Ishikawa (cell line): ENCODE results near the gene KRT33B.

Source experiments
- EP300 ChIP-seq: IDR thresholded peaks from 2 replicates; pipeline ENCODE4 v1.6.1; 2012; ENCODE audit warnings: borderline replicate concordance
- RAD21 ChIP-seq: IDR thresholded peaks from 2 replicates; pipeline ENCODE4 v1.6.1; 2012; ENCODE audit warnings: low read depth
- TAF1 ChIP-seq: IDR thresholded peaks from 2 replicates; pipeline ENCODE4 v1.6.1; 2012; ENCODE audit warnings: low read depth, mild to moderate bottlenecking
- TCF12 ChIP-seq: IDR thresholded peaks from 2 replicates; pipeline ENCODE4 v1.6.1; 2012; ENCODE audit warnings: low read depth
- YY1 ChIP-seq: IDR thresholded peaks from 2 replicates; pipeline ENCODE4 v1.6.1; 2012; ENCODE audit warnings: low read depth
- TF ChIP-seq, protein P1 (sequence below): IDR thresholded peaks from 2 replicates; pipeline ENCODE4 v1.6.1; 2012; ENCODE audit warnings: low read depth, mild to moderate bottlenecking
- TF ChIP-seq, protein P2 (sequence below): IDR thresholded peaks from 2 replicates; pipeline ENCODE4 v1.6.1; 2012
- TF ChIP-seq, protein P3 (sequence below): IDR thresholded peaks from 2 replicates; pipeline ENCODE4 v1.6.1; 2012

DNA sequence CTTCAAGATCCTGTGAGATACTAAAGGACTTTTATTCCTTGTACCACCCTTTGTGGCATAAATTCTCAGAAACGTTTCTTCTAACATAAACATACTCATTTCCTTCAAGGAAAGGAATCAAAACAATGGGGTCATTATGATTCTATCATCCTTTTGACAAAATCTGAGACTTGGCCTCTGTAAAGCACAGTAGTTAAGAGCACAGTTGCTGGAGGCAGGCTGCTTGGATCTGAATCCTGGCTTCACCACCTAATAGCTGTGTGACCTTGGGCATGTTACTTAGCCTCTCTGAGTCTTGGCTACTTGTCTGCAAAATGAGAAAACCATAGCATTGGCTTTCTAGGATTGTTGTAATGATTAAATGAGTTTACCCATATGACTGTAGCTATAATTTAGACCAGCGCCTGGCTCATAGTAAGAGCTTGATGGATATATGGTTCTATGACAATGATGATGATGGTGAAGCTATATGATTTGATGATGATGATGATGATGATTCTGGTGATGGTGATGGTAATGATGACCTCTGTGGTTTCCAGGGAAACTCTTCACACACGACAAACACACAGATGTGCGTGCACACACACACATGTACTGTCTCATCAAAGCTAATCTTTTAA lies 33.9 kb upstream of the KRT33B start:
- TF ChIP-seq YY1 (no peak), TCF12 (no peak), EP300 (no peak), RAD21 (no peak), TAF1 (no peak)
- TF ChIP-seq, protein P1, sequence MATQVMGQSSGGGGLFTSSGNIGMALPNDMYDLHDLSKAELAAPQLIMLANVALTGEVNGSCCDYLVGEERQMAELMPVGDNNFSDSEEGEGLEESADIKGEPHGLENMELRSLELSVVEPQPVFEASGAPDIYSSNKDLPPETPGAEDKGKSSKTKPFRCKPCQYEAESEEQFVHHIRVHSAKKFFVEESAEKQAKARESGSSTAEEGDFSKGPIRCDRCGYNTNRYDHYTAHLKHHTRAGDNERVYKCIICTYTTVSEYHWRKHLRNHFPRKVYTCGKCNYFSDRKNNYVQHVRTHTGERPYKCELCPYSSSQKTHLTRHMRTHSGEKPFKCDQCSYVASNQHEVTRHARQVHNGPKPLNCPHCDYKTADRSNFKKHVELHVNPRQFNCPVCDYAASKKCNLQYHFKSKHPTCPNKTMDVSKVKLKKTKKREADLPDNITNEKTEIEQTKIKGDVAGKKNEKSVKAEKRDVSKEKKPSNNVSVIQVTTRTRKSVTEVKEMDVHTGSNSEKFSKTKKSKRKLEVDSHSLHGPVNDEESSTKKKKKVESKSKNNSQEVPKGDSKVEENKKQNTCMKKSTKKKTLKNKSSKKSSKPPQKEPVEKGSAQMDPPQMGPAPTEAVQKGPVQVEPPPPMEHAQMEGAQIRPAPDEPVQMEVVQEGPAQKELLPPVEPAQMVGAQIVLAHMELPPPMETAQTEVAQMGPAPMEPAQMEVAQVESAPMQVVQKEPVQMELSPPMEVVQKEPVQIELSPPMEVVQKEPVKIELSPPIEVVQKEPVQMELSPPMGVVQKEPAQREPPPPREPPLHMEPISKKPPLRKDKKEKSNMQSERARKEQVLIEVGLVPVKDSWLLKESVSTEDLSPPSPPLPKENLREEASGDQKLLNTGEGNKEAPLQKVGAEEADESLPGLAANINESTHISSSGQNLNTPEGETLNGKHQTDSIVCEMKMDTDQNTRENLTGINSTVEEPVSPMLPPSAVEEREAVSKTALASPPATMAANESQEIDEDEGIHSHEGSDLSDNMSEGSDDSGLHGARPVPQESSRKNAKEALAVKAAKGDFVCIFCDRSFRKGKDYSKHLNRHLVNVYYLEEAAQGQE, result no peak
- TF ChIP-seq, protein P2, sequence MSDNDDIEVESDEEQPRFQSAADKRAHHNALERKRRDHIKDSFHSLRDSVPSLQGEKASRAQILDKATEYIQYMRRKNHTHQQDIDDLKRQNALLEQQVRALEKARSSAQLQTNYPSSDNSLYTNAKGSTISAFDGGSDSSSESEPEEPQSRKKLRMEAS, result no peak
- TF ChIP-seq, protein P3, sequence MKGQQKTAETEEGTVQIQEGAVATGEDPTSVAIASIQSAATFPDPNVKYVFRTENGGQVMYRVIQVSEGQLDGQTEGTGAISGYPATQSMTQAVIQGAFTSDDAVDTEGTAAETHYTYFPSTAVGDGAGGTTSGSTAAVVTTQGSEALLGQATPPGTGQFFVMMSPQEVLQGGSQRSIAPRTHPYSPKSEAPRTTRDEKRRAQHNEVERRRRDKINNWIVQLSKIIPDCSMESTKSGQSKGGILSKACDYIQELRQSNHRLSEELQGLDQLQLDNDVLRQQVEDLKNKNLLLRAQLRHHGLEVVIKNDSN, result no peak
